Middle frontal gyrus (tissue), 1 donor: ENCODE results near the gene PLPPR3.

Experiments
- DNase-seq: peaks from one replicate; pipeline ENCODE4 v3.0.0-alpha.2; 2015; ENCODE audit warnings: low spot score; ENCODE audit errors: extremely low spot score

Gene PLPPR3

DNA sequence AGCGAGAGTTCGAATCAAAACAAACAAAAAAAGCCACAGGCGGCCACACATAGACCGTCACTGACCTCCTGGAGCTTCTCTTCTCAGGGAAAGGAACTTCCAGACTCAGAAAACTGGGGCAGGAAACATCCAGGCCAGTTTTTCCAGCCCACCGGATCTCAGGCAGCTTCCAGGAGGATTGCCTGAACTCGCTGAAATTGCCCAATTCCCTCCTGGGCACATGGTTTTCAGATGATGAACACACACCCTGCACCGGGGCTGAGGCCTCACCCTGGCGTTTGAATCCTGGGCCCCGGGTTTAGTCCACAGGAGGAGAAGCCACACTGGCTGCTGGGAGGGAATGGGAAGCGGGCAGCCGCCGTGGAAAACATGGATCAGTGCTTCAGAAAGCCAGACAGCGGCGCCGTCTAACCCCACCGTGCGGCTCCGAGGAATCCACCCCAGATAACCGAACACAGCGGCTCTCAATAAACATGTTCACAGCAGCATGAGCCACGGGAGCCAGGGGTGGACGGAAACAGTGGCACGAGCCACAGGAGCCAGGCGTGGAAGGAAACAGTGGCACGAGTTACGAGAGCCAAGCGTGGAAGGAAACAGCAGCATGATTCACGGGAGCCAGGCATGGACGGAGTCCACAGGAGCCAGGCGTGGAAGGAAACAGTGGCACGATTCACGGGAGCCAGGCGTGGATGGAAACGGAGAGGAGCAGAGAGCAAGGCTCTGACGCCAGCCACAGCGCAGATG is 42.7 kb downstream of the PLPPR3 start:
- no peak for DNase-seq

DNA sequence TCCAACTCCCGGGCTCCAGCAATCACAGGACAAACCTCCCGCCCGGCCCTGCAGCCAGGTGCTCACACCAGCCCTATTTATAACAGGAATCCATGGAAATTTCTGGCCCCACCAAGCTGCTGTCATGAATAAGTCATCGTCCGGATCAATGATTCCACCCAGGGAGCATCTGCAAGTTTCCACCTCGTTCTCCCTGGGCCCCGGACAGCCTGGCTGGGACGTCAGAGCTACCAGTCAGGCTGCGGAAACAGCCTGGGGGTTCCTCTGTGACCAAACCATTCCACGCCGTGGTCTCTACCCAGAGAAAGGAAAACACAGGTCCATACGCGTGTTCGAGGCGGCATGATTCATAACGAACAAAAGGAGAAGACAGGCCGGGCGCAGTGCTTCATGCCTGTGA is 45.2 kb downstream of the PLPPR3 start:
- DNase-seq: no peak

DNA sequence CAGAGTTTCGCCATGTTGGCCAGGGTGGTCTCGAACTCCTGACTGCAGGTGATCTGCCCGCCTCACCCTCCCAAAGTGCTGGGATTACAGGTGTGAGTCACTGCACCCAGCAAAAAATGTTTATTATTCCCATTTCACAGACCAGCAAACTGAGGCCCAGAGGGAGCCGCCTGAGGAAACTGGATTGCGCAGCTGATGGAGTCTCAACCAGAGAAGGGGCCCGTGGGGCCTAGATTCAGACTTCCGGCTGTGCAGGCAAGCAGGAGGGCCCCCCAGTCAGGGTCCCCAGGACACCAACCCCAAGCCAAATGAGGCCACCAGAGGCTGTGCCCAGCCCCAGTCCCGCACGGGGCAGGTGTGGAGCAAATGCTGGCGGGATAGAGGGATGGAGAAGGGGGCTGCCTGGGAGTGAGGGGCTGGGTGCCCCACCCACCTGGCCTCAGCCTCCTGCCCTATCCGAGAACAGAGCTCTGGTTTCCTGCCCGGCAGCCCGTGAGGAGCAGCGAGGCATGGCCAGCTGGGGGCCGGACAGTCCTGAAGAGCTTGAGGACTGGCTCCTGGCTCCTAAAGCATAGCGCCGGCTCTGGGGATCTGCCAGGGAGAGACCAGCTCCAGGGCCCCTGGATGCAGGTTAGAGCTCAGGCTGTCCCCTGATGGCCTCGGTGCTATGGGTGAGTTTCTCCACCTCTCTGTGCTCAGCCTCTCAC is 48.9 kb downstream of the PLPPR3 start:
- DNase-seq: no peak

DNA sequence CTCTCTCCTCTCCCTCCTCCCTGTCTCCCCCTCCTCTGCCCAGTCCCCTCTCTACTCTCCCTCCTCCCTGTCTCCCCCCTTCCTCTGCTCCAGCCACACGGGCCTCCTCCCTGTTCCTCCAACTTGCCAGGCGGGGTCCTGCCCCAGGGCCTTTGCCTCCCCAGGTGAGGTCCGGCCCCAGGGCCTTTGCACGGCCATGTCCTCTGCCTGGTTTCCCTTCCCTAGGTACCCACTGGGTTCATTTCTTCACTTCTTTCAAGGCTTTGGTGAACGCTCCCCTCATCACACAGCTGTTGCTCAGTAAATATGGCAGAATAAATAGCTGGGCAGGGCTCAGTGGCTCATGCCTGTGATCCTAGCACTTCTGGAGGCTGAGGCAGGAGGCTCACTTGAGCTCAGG is 49.7 kb downstream of the PLPPR3 start:
- no peak for DNase-seq

DNA sequence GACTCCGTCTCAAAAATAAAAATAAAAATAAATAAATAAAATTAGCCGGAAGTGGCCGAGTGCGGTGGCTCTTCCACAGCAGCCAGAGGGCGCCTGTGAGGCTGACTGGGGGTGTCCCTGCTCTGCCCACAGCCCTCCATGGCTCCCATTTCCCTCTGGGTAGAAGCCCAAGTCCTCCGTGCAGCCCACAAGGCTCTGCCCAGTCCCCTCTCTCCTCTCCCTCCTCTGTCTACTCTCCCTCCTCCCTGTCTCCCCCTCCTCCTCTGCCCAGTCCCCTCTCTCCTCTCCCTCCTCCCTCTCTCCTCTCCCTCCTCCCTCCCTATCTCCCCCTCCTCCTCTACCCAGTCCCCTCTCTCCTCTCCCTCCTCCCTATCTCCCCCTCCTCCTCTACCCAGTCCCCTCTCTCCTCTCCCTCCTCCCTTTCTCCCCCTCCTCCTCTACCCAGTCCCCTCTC is 50.4 kb downstream of the PLPPR3 start:
- DNase-seq: no peak

DNA sequence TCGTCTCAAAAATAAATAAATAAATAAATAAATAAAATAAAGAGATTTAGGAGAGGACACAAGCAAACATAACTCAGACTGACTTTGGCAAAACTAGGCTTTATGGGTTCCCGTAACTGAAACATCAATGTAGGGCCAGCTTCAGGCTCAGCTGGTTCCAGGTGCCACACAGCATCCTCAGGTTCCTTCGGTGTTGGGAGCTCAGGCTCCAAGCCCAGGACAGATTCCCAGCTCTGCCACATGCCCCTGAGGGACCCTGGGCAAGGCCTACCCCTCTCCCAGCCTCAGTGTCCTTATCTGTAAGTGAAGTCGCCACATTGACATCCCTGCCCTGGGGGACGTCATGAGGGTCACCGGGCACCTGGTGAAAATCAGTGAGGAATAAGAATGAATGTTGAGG is 52.1 kb downstream of the PLPPR3 start:
- no peak for DNase-seq

DNA sequence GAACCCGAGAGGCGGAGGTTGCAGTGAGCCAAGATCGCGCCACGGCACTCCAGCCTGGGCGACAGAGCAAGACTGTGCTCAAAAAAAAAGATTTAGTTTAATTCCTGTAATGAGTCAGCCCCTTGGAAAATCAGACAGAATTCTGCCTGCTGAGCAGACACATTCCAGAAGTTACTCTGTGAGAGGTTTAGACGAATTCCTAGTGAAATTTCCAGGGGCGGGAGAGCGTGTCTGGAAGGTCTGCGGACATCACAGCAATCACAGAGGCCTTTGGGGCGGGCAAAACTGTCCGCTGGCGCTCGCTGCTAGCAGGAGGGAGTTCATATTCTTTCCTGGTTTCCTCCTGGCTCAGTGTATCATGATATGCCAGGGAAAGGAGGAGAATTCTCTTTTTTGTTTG is 53.3 kb downstream of the PLPPR3 start:
- DNase-seq: no peak

DNA sequence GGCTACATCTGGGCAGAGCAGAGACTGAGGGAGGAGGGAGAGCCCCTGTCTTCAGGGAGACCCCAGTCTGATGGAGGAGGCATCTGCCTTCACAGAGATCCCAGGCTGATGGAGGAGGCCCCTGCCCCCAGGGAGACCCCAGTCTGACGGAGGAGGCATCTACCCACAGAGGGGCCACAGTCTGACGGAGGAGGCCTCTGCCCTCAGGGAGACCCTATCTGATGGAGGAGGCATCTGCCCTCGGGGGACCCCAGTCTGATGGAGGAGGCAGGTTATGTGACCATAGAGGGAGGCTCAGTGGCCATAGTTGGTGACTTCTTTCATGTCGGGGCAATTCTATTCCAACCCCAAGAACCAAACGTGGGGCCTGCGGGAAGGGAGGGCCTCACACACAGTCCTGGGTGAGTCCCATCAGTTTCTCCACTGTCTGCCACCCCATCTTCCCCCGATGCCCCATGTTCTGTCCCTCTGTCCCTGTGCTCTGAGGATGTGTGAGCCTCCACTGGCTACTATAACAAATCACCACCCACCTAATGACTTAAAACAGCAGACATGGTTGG is 56.5 kb downstream of the PLPPR3 start:
- DNase-seq: no peak

DNA sequence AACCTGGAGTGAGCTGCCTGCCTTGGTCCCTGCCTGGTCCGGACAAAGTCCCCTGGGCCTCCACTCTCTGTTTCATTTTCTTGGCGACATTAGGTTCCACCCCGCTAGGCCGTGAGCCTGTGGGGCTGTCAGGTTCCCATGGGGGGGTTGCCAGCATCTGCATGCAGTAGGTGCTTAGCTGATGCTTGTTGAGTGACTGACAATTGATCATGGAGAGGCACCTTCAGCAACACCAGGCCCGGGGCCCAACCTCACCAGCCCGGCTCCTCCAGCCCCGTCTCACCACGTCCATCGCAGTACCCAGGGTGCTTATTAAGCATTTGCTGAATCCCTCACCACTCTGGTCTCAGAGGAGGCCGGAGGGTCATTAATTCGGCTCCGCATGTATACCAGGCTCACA is 57.5 kb downstream of the PLPPR3 start:
- DNase-seq: no peak

DNA sequence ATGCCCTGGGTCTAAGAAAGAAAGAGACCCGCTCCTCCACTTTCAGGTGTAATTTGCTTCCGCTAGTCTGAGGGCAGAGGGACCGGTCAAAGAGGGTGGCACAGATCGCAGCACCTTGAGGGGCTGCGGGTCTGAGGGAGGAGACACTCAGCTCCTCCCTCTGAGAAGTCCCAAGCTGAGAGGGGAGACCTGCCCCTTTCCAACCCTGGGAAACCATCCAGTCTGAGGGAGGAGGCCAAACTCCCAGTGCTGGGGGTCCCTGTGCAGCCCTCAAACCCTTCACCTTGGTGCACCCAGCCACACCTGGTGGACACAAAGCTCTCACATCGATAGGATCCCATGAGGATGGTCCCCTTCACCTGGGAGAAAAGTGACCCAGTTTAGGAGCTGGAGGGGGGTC is 57.9 kb downstream of the PLPPR3 start:
- no peak for DNase-seq

DNA sequence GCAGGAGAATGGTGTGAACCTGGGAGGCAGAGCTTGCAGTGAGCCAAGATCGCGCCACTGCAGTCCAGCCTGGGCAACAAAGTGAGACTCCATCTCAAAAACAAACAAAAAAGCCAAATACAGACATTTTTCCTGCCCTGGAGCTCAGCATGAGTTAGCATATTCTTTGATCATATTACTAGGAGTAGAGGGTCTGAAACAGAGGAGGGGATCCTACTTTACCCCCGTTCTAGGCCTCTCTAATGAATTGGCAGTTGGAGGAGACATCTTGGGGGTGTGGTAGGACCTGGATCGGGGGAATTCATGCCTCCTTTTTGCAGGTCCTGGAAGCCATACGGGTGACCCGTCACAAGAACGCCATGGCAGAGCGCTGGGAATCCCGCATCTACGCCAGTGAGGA is 58.6 kb downstream of the PLPPR3 start:
- no peak for DNase-seq
